Adrenal gland (tissue), 5 donors: ENCODE data around the gene MTR.

ENCODE experiments used
- CTCF ChIP-seq, 6 experiments: fragments of 450-650 bp in 4 of 6; fragments of 200-600 bp in 2 of 6; sonication (generic) in 1 of 6; IDR thresholded peaks; 1 replicate in 5 of 6; 2 replicates in 1 of 6; pipeline versions ENCODE4 v1.5.1 to v1.8.0; 2016 to 2021; ENCODE audit warnings: antibody characterized with exemption in 6 of 6, mild to moderate bottlenecking in 2 of 6, moderate library complexity in 1 of 6
- POLR2A ChIP-seq, 2 donors: fragments of 450-650 bp; IDR thresholded peaks; one replicate each; pipeline ENCODE4 v1.6.1; 2017; ENCODE audit warnings: antibody characterized with exemption in 2 of 2, mild to moderate bottlenecking in 2 of 2, moderate library complexity in 1 of 2
- donor health status: DM: no; HTN: no; CAD: no.

DNA sequence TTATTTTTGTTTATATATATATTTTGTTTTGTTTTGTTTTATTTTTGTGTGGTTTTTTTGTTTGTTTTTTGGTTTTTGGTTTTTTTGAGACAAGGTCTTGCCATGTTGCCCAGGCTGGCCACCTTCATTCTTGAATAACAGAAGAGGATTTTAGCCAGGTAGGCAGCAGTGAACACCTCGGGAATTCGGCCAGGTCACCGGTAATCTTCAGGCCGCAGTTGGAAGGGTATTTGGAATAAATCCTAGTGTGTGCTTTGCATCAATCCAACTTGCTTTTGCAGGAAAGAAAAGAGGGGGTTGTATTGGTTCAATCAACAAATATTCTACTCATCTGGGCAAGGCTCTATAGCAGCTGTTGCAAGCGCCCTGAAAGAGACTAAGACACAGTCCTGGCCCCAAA is 155.3 kb downstream of the MTR start:
- TF ChIP-seq POLR2A (IDR thresholded peaks at IDR 0.05) = no peak
- TF ChIP-seq CTCF (IDR thresholded peaks at IDR 0.05) = no peak
